ENCODE measurements around the gene CRBN. TPM values are rescaled to one million over a fixed set of nuclear protein-coding genes. Genes with fewer than 3 reads are reported as not detected.

Gene CRBN
- total RNA-seq, 2 donors from 2014 or later = 42.2 to 45.9 TPM

- intact Hi-C loops (cut with DNase I) = no loop called here
- peak; percentile 99 for DNase-seq (ENCODE audit: low spot score)
Measured at GRCh38 chr3:3126477-3127431, 52.7 kb downstream of the CRBN start, which contains the start of gene TRNT1. Gene TRNT1 (plus strand): TSS chr3:3126940. CDS start chr3:3129041, 2,101 bp downstream.

GRCh38 chr3:3125977-3126376 lies 53.5 kb downstream of the CRBN start:
- DNase-seq (ENCODE audit: low spot score) = no peak
- intact Hi-C loops (cut with DNase I) = no loop called here

GRCh38 chr3:3119393-3119851 lies 60.1 kb downstream of the CRBN start:
- intact Hi-C loops (cut with DNase I) = no loop called here
- no peak for DNase-seq (ENCODE audit: low spot score)

- intact Hi-C loops (cut with DNase I) = no loop called here
- DNase-seq (ENCODE audit: low spot score) = no peak
Measured at GRCh38 chr3:3117651-3118050, 61.8 kb downstream of the CRBN start.

- intact Hi-C loops (cut with DNase I) = no loop called here
- DNase-seq (ENCODE audit: low spot score) = no peak
Measured at GRCh38 chr3:3113042-3113709, 66.3 kb downstream of the CRBN start.

GRCh38 chr3:3110749-3111361 lies 68.6 kb downstream of the CRBN start:
- intact Hi-C loops (cut with DNase I) = no loop called here
- DNase-seq (ENCODE audit: low spot score) = no peak

GRCh38 chr3:3110299-3110630 lies 69.2 kb downstream of the CRBN start, which contains the start of gene IL5RA:
Gene IL5RA (minus strand): TSS chr3:3110374. CDS start chr3:3104984, 5,390 bp downstream.
- DNase-seq (ENCODE audit: low spot score) = no peak
- intact Hi-C loops (cut with DNase I) = no loop called here

GRCh38 chr3:3109407-3110298 lies 69.8 kb downstream of the CRBN start:
- DNase-seq (ENCODE audit: low spot score) = no peak
- intact Hi-C loops (cut with DNase I) = no loop called here

GRCh38 chr3:3107858-3108257 lies 71.6 kb downstream of the CRBN start:
- DNase-seq (ENCODE audit: low spot score) = no peak
- intact Hi-C loops (cut with DNase I) = no loop called here

- intact Hi-C loops (cut with DNase I) = no loop called here
- DNase-seq (ENCODE audit: low spot score) = no peak
Measured at GRCh38 chr3:3107181-3107580, 72.3 kb downstream of the CRBN start.

GRCh38 chr3:3105815-3106214 lies 73.7 kb downstream of the CRBN start:
- no peak for DNase-seq (ENCODE audit: low spot score)
- intact Hi-C loops (cut with DNase I) = no loop called here

GRCh38 chr3:3105246-3105645 lies 74.2 kb downstream of the CRBN start:
- intact Hi-C loops (cut with DNase I) = no loop called here
- no peak for DNase-seq (ENCODE audit: low spot score)

GRCh38 chr3:3102751-3103150 lies 76.7 kb downstream of the CRBN start:
- intact Hi-C loops (cut with DNase I) = no loop called here
- no peak for DNase-seq (ENCODE audit: low spot score)

- intact Hi-C loops (cut with DNase I) = no loop called here
- DNase-seq (ENCODE audit: low spot score) = no peak
Measured at GRCh38 chr3:3101660-3102458, 77.6 kb downstream of the CRBN start.
